ENCODE measurements around the gene HS3ST5.
"Not testable (repeated sequence)": the region's sequence is repeated elsewhere in the genome, so short reads cannot be mapped to it uniquely, and the experiment has no call there.

Gene HS3ST5

GRCh38 chr6:114090626-114091025 is 252.2 kb downstream of the HS3ST5 start:
- no peak for DNase-seq (ENCODE audit: low spot score)

DNA sequence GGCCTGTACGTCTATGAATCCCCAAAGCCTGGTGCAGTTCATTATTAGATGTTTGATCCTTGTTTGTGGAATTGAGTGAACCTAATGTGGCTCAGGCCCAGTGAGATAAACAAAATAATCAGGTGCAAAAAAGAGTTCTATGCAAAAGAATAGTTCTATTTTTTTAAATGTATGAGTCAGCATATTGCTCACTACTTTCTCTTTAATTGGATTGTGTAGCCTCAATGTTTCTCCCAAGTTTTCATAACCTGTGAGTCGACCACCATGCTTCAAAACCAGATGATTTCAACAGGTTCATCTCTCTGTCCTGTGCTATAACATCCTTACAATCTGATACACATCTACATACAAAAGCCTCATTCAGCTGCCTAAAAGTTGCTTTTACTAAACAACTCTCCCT is 255.3 kb downstream of the HS3ST5 start:
- DNase-seq (ENCODE audit: low spot score), result no peak

DNA sequence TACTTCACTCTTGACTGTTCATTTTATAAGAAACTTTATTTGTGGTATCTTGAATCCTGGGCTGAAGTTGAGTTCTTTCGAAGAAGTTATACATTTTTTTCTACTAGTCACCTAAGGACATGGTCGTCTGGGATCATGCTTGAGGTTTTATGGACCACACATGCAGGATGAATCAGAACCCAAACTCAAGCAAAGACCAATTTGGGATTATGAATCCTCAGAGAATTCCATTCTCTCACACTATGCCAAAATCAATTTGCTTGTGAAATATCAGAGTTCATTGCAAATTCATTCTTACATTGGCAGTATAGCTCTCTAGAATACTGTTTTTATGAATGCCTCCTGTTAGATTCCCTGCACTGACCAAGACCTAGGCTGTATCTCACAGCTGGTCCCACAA is 257.6 kb downstream of the HS3ST5 start:
- no peak for DNase-seq (ENCODE audit: low spot score)

DNA sequence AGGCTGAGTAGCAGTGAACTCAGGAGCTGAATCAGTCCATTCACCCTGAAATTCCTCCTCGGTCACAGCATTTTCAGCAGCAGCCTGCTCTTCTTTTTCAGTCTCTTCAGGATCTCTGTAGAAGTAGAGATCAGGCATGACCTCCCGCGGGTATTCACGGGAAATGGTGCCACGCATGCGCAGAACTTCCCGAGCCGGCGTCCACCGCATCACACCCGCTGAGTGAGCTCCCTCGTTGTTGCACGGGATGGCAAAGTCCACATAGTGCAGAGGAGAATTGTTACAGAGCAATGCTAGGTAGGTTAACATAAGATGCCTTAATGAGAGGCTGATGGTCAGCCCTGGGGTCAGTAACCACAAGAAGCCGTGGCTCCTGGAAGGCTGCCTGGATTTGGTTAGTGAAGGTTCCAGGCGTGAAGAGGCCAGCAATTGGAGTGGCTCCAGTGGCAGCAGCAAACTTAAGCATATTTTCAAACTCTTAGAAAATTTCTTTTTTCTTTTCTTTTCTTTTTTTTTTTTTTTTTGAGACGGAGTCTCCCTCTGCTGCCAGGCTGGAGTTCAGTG is 258.4 kb downstream of the HS3ST5 start:
- DNase-seq (ENCODE audit: low spot score), result no peak

DNA sequence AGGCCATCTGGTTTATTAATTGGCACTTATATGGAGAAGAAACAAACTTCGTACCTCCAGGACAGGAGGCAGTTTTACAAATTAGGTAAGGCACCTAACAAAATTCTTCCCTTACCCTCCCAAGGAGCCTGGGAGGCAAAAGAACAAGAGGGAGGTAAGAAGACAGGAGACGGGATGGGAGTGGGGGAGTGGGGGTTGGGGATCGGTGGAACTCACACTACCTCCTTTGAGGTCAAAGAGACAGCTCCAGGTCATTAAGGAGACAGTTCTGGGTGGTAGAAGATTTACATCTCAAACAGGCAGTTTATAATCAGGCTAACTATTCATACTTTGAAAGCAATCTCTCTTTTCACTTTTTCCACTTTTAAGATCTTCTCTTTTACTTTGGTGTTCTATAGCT is 259.6 kb downstream of the HS3ST5 start:
- DNase-seq (ENCODE audit: low spot score), result no peak

DNA sequence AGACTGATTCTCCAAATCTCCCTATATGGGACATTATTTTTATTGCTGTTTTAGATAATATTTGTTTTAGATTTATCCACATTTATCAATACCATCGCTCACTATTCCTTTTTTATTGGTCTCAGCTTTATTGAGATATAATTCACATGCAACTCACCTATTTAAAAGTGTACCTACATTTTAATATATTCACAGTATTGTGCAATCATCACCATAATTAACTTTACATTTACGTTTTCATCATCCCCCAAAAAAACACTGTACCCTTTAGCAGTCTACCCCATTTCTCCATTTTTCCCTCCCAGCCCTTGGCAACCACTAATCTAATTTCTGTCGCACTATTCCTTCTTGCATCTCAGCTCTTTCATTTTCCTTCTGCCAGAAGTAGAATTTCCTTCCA is 261.1 kb downstream of the HS3ST5 start:
- no peak for DNase-seq (ENCODE audit: low spot score)

GRCh38 chr6:114080891-114081510 is 261.8 kb downstream of the HS3ST5 start:
- no peak for DNase-seq (ENCODE audit: low spot score)

DNA sequence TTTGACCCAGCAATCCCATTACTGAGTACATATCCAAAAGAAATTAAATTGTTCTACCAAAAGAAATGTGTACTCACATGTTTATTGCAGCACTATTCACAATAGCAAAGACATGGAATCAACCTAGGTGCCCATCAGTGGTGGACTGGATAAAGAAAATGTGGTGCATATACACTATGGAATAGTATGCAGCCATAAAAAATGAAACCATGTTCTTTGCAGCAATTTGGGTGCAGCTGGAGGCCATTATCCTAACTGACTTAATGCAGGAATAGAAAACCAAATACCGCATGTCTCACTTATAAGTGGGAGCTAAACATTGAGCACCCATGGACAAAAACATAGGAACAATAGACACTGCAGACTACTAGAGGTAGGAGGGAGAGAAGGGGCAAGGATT is 262.4 kb downstream of the HS3ST5 start:
- DNase-seq (ENCODE audit: low spot score), result not testable (repeated sequence)

- DNase-seq (ENCODE audit: low spot score), result no peak
Observed at GRCh38 chr6:114075777-114076176, 267.0 kb downstream of the HS3ST5 start.

DNA sequence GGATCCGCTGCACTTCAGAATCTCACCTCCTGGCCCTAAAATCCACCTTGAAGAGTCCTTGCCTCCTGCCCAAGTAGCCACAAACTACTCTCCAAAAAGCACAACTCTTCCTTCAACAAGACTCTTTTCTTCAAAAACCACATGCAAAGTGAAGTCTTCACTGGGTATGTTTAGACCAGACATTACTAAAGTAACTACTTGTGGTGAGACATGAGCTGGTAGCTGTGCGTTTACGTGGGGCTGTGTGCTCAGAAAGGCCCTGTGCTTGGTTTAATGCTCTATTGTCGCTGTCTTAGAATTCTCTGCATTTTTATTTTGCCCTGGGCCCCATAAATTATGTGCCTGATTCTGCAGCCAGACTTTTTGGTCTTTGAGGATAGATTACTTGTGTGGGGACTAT is 267.5 kb downstream of the HS3ST5 start:
- no peak for DNase-seq (ENCODE audit: low spot score)

DNA sequence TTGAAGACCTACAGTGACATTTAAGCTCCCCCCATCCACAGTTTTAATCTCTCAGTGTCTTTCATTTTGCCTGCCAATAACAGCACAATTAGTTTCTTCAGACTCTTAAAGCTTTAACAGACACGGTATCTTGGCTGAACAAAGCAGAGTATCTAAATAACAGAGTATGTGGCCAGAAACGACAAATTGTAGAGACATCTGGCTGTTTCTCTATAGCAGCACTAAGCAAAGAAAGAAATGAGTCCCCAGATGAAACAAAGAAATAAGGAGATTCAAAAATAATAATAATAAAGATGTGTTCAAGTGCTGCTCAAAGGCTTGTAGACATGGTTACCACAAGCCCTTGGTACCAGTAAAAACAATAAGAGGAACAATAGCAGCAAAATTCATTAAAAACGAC is 274.1 kb downstream of the HS3ST5 start:
- DNase-seq (ENCODE audit: low spot score), result no peak

- DNase-seq (ENCODE audit: low spot score), result no peak
Observed at GRCh38 chr6:114068116-114068515, 274.7 kb downstream of the HS3ST5 start.

DNA sequence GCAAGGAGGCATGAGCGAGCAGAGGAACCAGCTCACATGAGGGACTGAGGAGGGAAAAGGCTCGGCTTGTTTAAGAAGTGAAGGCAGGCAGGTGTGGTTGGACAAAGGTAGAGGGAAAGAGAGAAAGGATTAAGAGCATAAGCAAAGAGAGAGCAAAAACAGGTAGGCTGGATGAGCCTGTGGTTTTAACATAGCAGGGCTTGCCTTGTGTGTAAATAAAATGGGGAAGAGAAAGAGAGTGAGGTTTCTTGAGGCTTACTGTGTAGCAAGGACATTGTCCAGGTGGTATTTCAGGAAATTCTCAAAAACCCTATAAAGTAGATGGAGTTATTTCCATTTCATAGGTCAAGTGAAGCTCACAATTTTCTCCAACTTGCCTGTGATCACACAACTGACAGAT is 278.0 kb downstream of the HS3ST5 start:
- no peak for DNase-seq (ENCODE audit: low spot score)

DNA sequence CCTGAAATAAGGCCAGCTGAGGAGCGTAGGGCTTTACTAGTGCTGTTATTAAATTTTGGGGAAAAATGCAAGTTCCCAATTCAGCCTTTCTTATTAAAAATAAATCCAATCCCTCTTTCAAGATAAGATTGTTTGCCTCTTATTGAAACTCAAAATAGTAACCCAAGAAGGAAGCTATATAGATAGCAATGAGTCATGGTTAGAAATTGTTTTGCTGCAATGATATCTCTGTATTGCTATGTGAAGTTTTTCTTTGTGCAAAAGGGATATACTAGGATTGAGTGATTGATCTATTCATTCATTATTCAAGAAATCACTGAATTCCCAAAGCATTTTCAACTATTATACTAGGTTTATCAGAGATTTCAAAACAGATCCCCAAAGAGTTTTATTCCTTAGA is 278.9 kb downstream of the HS3ST5 start:
- DNase-seq (ENCODE audit: low spot score), result no peak

DNA sequence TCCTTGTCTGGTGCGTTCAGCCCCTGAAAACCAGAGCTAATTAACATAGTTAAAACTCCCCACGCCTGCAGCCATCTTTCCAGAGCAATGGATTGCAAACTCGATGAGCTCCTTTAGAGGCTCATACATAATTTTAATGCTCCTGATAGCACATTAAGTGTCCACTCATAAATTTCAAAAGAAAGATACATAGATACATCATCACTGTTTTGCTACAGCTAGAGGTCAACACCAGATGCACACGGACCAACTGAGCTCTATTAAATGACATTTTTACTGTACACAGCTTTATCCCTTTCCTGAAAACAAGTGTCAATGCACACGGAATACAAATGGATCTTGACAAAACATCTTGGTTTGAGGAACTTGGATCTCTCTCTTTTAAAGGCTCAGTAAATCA is 280.6 kb downstream of the HS3ST5 start:
- DNase-seq (ENCODE audit: low spot score), result no peak

DNA sequence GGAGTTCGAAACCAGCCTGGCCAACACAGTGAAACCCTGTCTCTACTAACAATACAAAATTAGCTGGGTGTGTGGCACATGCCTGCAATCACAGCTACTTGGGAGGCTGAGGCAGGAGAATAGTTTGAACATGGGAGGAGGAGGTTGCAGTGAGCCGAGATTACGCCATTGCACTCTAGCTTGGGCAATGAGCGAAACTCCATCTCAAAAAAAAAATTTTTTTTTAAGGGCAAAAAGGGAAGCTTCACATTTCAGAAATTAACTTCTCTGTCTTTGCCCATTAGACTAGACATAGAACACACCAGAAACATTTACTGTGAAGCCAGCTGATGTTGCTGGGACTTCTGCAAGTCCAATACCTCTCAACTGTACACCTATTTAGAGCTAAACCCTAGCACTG is 281.1 kb downstream of the HS3ST5 start:
- DNase-seq (ENCODE audit: low spot score), result no peak

DNA sequence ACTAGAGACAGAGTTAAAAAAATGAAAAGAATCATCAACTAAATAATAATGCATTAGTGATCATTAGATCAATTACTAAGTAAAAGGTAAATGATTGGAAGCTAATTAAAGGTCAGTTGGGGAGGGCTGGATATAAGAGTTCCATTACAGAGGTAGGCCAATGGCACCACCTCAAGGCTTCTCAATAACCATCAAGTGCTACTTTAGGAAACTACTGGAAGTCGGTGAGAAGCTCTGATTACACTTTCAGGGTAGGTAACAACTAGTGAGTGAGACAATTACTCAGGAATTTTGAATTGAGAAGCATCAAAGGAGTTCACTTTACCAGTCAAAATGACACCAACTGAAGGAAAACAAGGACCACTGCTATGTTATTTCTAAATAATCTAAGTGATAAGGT is 281.7 kb downstream of the HS3ST5 start:
- no peak for DNase-seq (ENCODE audit: low spot score)

- no peak for DNase-seq (ENCODE audit: low spot score)
Observed at GRCh38 chr6:114058435-114058834, 284.4 kb downstream of the HS3ST5 start.

- no peak for DNase-seq (ENCODE audit: low spot score)
Observed at GRCh38 chr6:114055763-114056162, 287.1 kb downstream of the HS3ST5 start.

- DNase-seq (ENCODE audit: low spot score), result no peak
Observed at GRCh38 chr6:114055349-114055748, 287.5 kb downstream of the HS3ST5 start.

- no peak for DNase-seq (ENCODE audit: low spot score)
Observed at GRCh38 chr6:114053791-114054190, 289.0 kb downstream of the HS3ST5 start.

- no peak for DNase-seq (ENCODE audit: low spot score)
Observed at GRCh38 chr6:114052141-114052540, 290.7 kb downstream of the HS3ST5 start.

DNA sequence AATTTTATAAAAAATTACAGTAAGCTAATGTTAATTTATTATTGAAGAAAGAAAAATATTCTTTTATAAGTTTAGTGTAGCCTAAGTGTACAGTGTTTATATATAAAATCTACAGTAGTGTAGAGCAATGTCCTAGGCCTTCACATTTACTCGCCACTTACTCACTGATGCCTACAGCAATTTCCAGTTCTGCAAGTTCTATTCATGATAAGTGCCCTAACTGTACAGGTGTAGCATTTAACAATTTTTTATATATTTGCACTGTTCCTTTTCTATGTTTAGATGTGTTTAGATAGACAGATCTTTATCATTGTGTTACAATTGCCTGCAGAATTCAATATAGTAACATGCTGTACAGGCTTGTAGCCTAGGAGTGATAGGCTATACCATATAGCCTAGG is 291.8 kb downstream of the HS3ST5 start:
- DNase-seq (ENCODE audit: low spot score), result no peak

DNA sequence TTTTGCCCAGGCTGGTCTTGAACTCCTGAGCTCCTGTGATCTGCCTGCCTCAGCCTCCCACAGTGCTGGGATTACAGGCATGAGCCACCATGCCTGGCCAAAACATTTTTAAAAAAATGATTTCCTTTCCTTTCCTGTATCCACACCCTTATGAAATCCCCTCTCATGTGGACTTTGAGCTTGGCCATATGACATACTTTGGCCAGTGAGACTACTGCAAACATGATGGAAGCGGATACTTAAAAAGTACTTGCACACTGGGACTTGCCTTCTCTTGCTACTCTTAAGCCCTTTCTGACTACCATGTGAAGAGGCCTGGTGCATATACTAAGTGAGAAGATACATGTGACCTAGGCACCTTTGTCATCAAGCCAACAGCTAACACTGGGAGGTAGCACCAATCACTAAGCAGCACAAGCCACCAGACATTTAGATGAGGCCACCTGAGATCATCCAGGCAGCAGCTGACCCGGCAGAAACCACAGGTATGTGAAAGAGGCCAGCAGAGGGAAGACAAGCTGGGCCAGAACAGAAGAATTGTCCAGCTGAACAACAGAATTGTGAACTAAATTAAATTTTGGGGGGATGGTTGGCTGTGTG is 293.4 kb downstream of the HS3ST5 start:
- no peak for DNase-seq (ENCODE audit: low spot score)
